Nephron progenitor cell (in vitro differentiated cells): Measurements from ENCODE around the gene CTNNBL1.

Experiments
- DNase-seq: peaks from one replicate; pipeline ENCODE4 v3.0.0; 2021
- H3K27ac Mint-ChIP-seq: 2 replicates; pipeline ENCODE4 v1.8.0; 2021; ENCODE audit warnings: mild to moderate bottlenecking, moderate library complexity, mixed read lengths
- H3K27me3 Mint-ChIP-seq: 2 replicates; pipeline ENCODE4 v1.8.0; 2021; ENCODE audit warnings: mild to moderate bottlenecking, low read depth, mixed read lengths; ENCODE audit not compliant: poor library complexity
- H3K36me3 Mint-ChIP-seq: 2 replicates; pipeline ENCODE4 v1.8.0; 2021; ENCODE audit warnings: low read depth, mixed read lengths
- H3K4me1 Mint-ChIP-seq: 2 replicates; pipeline ENCODE4 v1.8.0; 2021; ENCODE audit warnings: mixed read lengths
- H3K4me3 Mint-ChIP-seq: 2 replicates; pipeline ENCODE4 v1.8.0; 2021; ENCODE audit warnings: mild to moderate bottlenecking, moderate library complexity, mixed read lengths
- H3K9me3 Mint-ChIP-seq: 2 replicates; pipeline ENCODE4 v1.8.0; 2021; ENCODE audit warnings: mild to moderate bottlenecking, moderate library complexity, mixed read lengths
- TF ChIP-seq, protein P1 (sequence below): fragments of 200-600 bp; sonication (generic); IDR thresholded peaks from 2 replicates; pipeline ENCODE4 v1.5.0; 2021; ENCODE audit warnings: antibody characterized with exemption

Gene CTNNBL1

DNA sequence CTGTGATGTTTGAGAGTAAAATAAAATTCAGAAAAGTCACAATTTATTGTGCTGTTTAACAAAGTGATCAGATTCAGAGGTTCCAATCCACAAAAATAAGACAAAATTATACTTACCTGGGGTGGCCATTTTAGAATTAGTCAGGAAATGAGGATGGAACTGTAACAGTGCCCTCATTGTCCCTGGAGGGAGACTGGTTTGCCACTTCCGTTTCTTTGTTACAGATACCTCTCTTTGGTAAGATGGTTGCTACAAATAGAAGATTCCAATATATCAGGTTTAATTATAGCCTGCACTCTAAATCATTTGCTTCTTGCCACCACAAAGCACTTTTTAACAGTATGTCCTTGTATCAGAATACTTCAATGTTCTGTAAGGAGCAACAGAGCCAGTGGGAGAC, 95.6 kb downstream of the CTNNBL1 start:
- Mint-ChIP-seq H3K36me3 (peaks cover 66% of the 10 kb centered on the region), H3K27ac (no peak overlapping the region), H3K27me3 (no peaks in the 10 kb centered on the region), H3K9me3 (peaks cover 18% of the 10 kb centered on the region), H3K4me3 (no peak overlapping the region), H3K4me1 (peaks cover 7% of the 10 kb centered on the region)
- no peak for DNase-seq
- TF ChIP-seq, protein P1, sequence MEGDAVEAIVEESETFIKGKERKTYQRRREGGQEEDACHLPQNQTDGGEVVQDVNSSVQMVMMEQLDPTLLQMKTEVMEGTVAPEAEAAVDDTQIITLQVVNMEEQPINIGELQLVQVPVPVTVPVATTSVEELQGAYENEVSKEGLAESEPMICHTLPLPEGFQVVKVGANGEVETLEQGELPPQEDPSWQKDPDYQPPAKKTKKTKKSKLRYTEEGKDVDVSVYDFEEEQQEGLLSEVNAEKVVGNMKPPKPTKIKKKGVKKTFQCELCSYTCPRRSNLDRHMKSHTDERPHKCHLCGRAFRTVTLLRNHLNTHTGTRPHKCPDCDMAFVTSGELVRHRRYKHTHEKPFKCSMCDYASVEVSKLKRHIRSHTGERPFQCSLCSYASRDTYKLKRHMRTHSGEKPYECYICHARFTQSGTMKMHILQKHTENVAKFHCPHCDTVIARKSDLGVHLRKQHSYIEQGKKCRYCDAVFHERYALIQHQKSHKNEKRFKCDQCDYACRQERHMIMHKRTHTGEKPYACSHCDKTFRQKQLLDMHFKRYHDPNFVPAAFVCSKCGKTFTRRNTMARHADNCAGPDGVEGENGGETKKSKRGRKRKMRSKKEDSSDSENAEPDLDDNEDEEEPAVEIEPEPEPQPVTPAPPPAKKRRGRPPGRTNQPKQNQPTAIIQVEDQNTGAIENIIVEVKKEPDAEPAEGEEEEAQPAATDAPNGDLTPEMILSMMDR, result no peak

DNA sequence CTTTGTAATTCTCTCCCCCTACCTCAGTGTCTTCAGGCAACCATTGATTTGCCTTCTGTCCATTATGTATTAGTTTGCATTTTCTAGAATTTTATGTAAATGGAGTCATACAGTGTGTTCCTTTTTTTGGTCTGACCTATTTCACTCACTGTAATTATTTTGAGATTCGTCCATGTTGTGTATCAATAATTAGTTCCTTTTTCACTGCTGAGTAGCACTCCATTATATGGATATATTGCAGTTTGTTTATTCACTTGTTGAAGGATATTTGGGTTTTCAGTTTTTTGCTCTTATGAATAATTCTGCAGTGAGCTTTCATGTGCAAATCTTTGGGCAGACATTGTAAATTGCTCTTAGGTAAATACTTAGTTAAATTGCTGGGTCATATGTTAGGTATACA, 97.1 kb downstream of the CTNNBL1 start:
- Mint-ChIP-seq H3K4me1 (peaks cover 9% of the 10 kb centered on the region), H3K9me3 (peaks cover 18% of the 10 kb centered on the region), H3K36me3 (peaks cover 72% of the 10 kb centered on the region), H3K4me3 (no peak overlapping the region), H3K27ac (no peak overlapping the region), H3K27me3 (no peaks in the 10 kb centered on the region)
- DNase-seq, result no peak
- TF ChIP-seq, protein P1, result no peak

DNA sequence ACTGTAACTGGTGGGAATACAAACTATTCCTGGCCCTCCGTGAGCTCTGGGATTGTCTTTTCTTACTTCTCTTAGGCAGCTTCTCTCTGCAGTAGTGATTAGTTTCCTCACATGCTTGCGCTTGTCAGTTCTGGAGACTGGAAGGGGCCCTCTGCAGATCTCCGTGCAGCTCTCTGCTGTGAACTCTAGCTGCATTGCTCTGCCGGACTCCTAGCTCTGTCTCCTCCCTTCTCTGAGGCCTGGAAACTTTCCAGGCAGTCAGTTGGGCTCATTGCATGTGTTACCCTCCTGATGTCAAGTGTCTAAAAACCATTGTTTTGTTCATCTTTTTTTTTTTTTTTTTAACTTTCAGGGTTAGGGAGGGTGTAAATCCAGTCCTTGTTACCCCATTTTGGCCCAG, 102.3 kb downstream of the CTNNBL1 start:
- H3K4me3 Mint-ChIP-seq, result no peak overlapping the region
- DNase-seq, result no peak
- H3K27me3 Mint-ChIP-seq, result no peaks in the 10 kb centered on the region
- peaks cover 14% of the 10 kb centered on the region for H3K9me3 Mint-ChIP-seq
- TF ChIP-seq, protein P1, result no peak
- H3K27ac Mint-ChIP-seq, result peak overlapping the region; percentile 22
- H3K4me1 Mint-ChIP-seq, result peaks cover 22% of the 10 kb centered on the region
- H3K36me3 Mint-ChIP-seq, result peaks cover 51% of the 10 kb centered on the region

DNA sequence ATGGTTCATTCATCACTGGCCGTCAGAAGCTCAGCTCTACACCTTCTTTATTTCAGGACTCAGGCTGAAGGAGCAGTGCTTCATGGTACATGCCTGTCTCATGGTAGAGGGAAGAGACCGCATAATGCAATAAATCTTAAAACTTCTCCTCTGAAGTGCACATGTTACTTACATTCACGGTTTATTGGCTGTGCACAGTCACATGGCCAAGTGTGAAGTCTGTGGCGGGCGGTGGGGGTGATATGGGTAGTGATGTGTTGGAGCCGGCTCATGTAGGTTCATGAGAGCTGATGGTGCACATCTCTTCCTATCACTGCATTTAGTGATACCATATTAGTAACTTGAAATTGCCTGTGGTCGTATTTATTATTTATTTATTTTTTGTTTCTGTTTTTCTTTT, 102.9 kb downstream of the CTNNBL1 start:
- peaks cover 8% of the 10 kb centered on the region for H3K9me3 Mint-ChIP-seq
- no peak for DNase-seq
- TF ChIP-seq, protein P1, result no peak
- peaks cover 22% of the 10 kb centered on the region for H3K4me1 Mint-ChIP-seq
- no peaks in the 10 kb centered on the region for H3K27me3 Mint-ChIP-seq
- no peak overlapping the region for H3K4me3 Mint-ChIP-seq
- peaks cover 45% of the 10 kb centered on the region for H3K36me3 Mint-ChIP-seq
- no peak overlapping the region for H3K27ac Mint-ChIP-seq

DNA sequence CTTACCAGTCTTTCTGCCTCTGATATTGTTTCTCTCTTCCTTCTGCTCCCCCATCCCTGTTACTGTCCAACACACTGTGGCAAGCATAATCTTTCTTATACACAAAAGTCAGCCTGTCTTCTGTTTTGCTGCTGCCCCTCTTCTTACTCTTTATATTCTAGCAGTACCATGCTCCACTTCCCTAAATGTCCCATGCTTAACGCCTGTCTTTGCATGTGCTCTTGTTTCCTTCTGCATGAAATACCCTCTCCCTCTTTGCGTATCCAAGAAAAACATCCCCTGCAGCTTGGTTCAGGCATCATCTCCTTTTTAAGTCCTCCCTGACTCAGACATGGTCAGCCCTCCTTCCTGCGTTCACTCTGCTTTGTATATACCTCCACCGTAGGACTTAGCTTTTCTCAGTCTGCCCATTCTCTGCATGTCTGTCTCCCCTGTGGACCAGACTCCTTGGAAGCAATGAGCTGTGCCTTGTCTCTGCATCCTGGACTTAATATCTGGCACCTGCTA, 103.9 kb downstream of the CTNNBL1 start:
- peaks cover 32% of the 10 kb centered on the region for H3K4me1 Mint-ChIP-seq
- no peak for DNase-seq
- H3K27ac Mint-ChIP-seq, result peak overlapping the region; percentile 5
- H3K9me3 Mint-ChIP-seq, result no peaks in the 10 kb centered on the region
- H3K36me3 Mint-ChIP-seq, result peaks cover 35% of the 10 kb centered on the region
- TF ChIP-seq, protein P1, result no peak
- no peaks in the 10 kb centered on the region for H3K27me3 Mint-ChIP-seq
- no peak overlapping the region for H3K4me3 Mint-ChIP-seq

DNA sequence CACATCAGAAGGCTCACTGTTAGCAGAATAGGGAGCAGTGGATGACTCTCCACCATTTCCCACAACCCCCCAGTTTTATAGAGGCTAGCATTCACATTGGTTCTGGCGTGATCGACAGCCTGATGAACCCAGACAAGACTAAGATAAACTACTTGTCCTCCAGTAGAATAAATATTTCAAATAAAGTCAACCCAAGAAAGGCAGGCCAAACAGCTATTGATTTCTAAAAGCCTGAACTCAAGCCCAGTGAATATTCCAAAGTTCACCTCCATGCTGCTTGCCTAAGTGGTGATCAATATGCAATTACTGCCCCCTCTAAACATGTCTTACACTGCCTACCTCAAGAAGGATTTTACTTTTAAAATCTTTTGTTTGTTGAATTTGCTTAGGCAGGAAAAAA, 104.5 kb downstream of the CTNNBL1 start:
- Mint-ChIP-seq H3K36me3 (peaks cover 29% of the 10 kb centered on the region), H3K4me3 (no peak overlapping the region), H3K27ac (no peak overlapping the region), H3K9me3 (no peaks in the 10 kb centered on the region), H3K4me1 (peaks cover 38% of the 10 kb centered on the region), H3K27me3 (no peaks in the 10 kb centered on the region)
- TF ChIP-seq, protein P1, result no peak
- no peak for DNase-seq
